OCI-LY1 (cell line): ENCODE data around the gene GOLGA6L10.
"Not testable (repeated sequence)": the region's sequence is repeated elsewhere in the genome, so short reads cannot be mapped to it uniquely, and the experiment has no call there.

Source experiments
- H2AFZ ChIP-seq: fragments of 200-600 bp; sonication (generic), shearing (Covaris generic); 2 replicates; pipeline ENCODE4 v1.6.0; 2014; ENCODE audit warnings: antibody characterized with exemption, mild to moderate bottlenecking, low read length
- H3F3A ChIP-seq: fragments of 200-600 bp; sonication (generic), shearing (Covaris generic); 2 replicates; pipeline ENCODE4 v1.6.0; 2014; ENCODE audit warnings: mild to moderate bottlenecking, antibody characterized with exemption, low read length, moderate library complexity; ENCODE audit not compliant: insufficient read depth
- H3K27ac ChIP-seq: fragments of 200-600 bp; sonication (generic); 2 replicates; pipeline ENCODE4 v1.5.1; 2014; ENCODE audit warnings: low read length, mixed run types, mild to moderate bottlenecking, low read depth; ENCODE audit not compliant: poor library complexity, severe bottlenecking
- H3K27me3 ChIP-seq: fragments of 200-600 bp; sonication (generic); 2 replicates; pipeline ENCODE4 v1.6.0; 2014; ENCODE audit warnings: antibody characterized with exemption, mild to moderate bottlenecking, low read length, moderate library complexity; ENCODE audit not compliant: insufficient read depth
- H3K36me3 ChIP-seq: fragments of 200-600 bp; sonication (generic); 2 replicates; pipeline ENCODE4 v1.6.1; 2014; ENCODE audit warnings: mild to moderate bottlenecking, antibody characterized with exemption, low read length, moderate library complexity, mixed read lengths; ENCODE audit not compliant: insufficient read depth
- H3K4me1 ChIP-seq: fragments of 200-600 bp; sonication (generic); 2 replicates; pipeline ENCODE4 v1.5.1; 2014; ENCODE audit warnings: mild to moderate bottlenecking, low read length, moderate library complexity; ENCODE audit not compliant: insufficient read depth, severe bottlenecking
- H3K4me2 ChIP-seq: fragments of 200-600 bp; sonication (generic), shearing (Covaris generic); 2 replicates; pipeline ENCODE4 v1.6.1; 2014; ENCODE audit warnings: low read length
- H3K4me3 ChIP-seq: fragments of 200-600 bp; sonication (generic); 2 replicates; pipeline ENCODE4 v1.5.1; 2014; ENCODE audit warnings: low read length, low read depth, mild to moderate bottlenecking, mixed read lengths; ENCODE audit not compliant: poor library complexity, severe bottlenecking
- H3K79me2 ChIP-seq: fragments of 200-600 bp; shearing (Covaris generic); 2 replicates; pipeline ENCODE4 v1.6.1; 2016; ENCODE audit warnings: mixed run types, low read length, mixed read lengths; ENCODE audit not compliant: insufficient read depth
- H3K9ac ChIP-seq: fragments of 200-600 bp; sonication (generic), shearing (Covaris generic); 2 replicates; pipeline ENCODE4 v1.6.1; 2014; ENCODE audit warnings: mild to moderate bottlenecking, low read length, mixed read lengths
- H3K9me2 ChIP-seq: fragments of 200-600 bp; sonication (generic), shearing (Covaris generic); 2 replicates; pipeline ENCODE4 v1.6.1; 2014; ENCODE audit warnings: low read depth, mild to moderate bottlenecking, low read length, mixed read lengths
- H3K9me3 ChIP-seq: fragments of 200-600 bp; shearing (Covaris generic); 2 replicates; pipeline ENCODE4 v1.6.1; 2014; ENCODE audit warnings: low read length, mixed read lengths
- H4K20me1 ChIP-seq: fragments of 200-600 bp; sonication (generic), shearing (Covaris generic); 2 replicates; pipeline ENCODE4 v1.6.0; 2016; ENCODE audit warnings: mild to moderate bottlenecking, low read length; ENCODE audit not compliant: insufficient read depth
- EZH2 ChIP-seq: fragments of 200-600 bp; sonication (generic), shearing (Covaris generic); IDR thresholded peaks from 2 replicates; pipeline ENCODE4 v1.8.0; 2017; ENCODE audit warnings: borderline replicate concordance, mixed run types, mild to moderate bottlenecking, antibody characterized with exemption, low read length, moderate library complexity, mixed read lengths
- TF ChIP-seq, protein P1 (sequence below): fragments of 200-600 bp; sonication (generic), shearing (Covaris generic); IDR thresholded peaks from 2 replicates; pipeline ENCODE4 v1.5.1; 2017; ENCODE audit warnings: mild to moderate bottlenecking, antibody characterized with exemption, low read length, moderate library complexity, mixed read lengths

Gene GOLGA6L10

DNA sequence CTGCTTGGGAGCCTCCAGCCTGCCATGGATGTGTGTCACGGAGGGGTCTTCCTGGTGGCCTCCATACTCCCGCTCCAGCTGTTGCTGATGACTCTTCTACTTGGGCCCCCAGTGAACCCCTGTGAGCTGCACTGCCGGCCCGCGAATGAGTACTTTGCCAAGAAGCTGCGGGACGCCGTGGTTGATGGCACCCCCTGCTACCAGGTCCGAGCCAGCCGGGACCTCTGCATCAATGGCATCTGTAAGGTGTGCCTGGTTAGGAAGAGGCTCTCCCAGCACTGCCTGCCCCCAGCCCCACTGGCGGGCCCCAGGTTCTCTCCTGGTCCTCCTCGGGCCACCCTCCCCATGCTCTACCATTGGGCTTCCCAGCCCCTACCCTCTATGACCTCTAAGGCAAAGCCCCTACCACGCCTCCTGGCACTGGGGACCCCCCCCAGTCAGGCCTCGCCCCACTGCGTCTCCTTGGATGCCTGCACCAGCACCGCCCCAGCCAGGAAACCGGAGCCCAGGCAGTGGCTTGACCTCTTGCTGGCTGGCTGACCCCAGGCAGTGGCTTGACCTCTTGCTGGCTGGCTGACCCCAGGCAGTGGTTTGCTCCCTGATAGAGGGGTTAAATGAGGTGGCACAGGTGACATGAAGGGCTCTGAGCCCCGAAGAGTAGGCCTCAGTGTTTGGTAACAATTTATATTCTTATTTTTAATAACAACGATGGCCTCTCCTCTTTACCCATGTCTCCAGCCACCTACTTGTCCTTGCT lies 29.6 kb downstream of the GOLGA6L10 start:
- H3K27ac ChIP-seq, H3F3A ChIP-seq, H3K36me3 ChIP-seq, H3K27me3 ChIP-seq, H3K9me2 ChIP-seq, H3K4me2 ChIP-seq, H4K20me1 ChIP-seq, H3K4me3 ChIP-seq, H3K79me2 ChIP-seq, H2AFZ ChIP-seq, H3K4me1 ChIP-seq, H3K9me3 ChIP-seq, H3K9ac ChIP-seq: not testable (repeated sequence)

DNA sequence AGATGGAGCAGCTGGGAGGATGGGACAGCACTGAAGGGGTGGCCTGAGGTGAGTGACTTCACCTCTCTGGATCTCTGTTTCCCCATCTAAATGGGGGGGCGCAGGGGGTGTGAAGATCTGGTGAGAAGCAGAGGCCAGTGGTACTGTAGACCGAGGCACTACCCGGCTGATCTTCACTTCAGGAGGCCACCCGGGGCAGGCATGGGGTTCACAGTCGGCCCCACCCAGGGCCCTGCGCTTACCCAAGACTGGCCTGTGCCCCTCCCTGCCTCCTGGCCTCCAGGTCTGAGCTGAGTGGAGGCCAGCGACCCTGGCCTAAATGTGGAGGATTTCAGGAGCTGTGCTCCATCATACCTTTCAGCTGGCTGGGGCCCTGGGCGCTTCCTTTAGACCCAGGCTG lies 31.0 kb downstream of the GOLGA6L10 start:
- not testable (repeated sequence) for H2AFZ ChIP-seq, H3F3A ChIP-seq, H3K9ac ChIP-seq, H3K4me3 ChIP-seq, H3K36me3 ChIP-seq, H3K79me2 ChIP-seq, H3K9me2 ChIP-seq, H3K27ac ChIP-seq, H3K9me3 ChIP-seq, H4K20me1 ChIP-seq, H3K4me2 ChIP-seq, H3K27me3 ChIP-seq, H3K4me1 ChIP-seq

DNA sequence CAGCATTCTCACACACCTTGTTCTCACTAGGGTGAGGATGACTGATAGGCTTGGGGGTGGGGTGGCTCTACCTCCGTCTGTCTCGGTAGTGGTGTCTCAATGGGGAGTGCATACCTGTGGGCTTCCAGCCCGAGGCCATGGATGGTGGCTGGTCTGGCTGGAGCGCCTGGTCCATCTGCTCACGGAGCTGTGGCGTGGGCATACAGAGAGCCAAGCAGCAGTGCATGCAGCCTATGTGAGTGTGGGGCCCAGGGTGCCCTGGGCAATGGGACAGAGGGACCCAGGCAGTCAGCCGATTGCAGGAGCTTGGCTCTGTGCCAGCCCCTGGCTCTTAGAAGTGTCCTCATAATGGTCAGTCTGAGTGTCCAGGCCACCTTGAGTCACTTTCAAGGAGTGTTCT lies 31.8 kb downstream of the GOLGA6L10 start:
- not testable (repeated sequence) for H4K20me1 ChIP-seq

DNA sequence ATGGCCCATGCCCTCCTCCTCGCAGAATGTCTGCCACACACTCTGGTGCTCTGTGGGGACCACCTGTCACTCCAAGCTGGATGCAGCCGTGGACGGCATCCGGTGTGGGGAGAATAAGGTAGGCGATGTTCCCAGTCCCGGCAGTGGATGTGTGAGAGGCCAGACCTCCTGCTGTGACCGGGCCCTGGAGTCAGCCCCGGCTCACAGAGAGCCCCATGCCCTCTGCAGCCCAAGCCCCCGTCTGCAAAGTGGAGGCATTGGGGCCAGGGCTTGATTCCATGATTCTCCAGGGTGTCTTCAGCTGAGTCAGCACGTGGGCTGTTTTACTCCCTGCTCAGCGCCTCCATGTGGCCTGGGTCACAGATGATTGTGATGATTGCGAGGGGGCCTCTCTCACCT lies 32.2 kb downstream of the GOLGA6L10 start:
- H3K9ac ChIP-seq: no peak overlapping the region
- H3K4me3 ChIP-seq: no peak overlapping the region
- no peaks in the 10 kb centered on the region for H3K9me3 ChIP-seq
- no peaks in the 10 kb centered on the region for H3K4me1 ChIP-seq
- no peaks in the 10 kb centered on the region for H3F3A ChIP-seq
- H3K9me2 ChIP-seq: no peaks in the 10 kb centered on the region
- no peaks in the 10 kb centered on the region for H4K20me1 ChIP-seq
- no peak overlapping the region for H3K27ac ChIP-seq
- H3K4me2 ChIP-seq: no peak overlapping the region
- H3K36me3 ChIP-seq: no peaks in the 10 kb centered on the region
- no peaks in the 10 kb centered on the region for H3K79me2 ChIP-seq
- H2AFZ ChIP-seq: no peak overlapping the region
- TF ChIP-seq, protein P1, sequence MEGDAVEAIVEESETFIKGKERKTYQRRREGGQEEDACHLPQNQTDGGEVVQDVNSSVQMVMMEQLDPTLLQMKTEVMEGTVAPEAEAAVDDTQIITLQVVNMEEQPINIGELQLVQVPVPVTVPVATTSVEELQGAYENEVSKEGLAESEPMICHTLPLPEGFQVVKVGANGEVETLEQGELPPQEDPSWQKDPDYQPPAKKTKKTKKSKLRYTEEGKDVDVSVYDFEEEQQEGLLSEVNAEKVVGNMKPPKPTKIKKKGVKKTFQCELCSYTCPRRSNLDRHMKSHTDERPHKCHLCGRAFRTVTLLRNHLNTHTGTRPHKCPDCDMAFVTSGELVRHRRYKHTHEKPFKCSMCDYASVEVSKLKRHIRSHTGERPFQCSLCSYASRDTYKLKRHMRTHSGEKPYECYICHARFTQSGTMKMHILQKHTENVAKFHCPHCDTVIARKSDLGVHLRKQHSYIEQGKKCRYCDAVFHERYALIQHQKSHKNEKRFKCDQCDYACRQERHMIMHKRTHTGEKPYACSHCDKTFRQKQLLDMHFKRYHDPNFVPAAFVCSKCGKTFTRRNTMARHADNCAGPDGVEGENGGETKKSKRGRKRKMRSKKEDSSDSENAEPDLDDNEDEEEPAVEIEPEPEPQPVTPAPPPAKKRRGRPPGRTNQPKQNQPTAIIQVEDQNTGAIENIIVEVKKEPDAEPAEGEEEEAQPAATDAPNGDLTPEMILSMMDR: no peak
- no peak for TF ChIP-seq EZH2
- no peaks in the 10 kb centered on the region for H3K27me3 ChIP-seq

More for the DNA sequence above, 31.8 kb downstream of the GOLGA6L10 start:
- H3K9ac ChIP-seq, H3K4me3 ChIP-seq, H3K4me2 ChIP-seq, H3K9me3 ChIP-seq, H2AFZ ChIP-seq, H3F3A ChIP-seq, H3K9me2 ChIP-seq, H3K27ac ChIP-seq, H3K79me2 ChIP-seq, H3K36me3 ChIP-seq, H3K4me1 ChIP-seq, H3K27me3 ChIP-seq: not testable (repeated sequence)

DNA sequence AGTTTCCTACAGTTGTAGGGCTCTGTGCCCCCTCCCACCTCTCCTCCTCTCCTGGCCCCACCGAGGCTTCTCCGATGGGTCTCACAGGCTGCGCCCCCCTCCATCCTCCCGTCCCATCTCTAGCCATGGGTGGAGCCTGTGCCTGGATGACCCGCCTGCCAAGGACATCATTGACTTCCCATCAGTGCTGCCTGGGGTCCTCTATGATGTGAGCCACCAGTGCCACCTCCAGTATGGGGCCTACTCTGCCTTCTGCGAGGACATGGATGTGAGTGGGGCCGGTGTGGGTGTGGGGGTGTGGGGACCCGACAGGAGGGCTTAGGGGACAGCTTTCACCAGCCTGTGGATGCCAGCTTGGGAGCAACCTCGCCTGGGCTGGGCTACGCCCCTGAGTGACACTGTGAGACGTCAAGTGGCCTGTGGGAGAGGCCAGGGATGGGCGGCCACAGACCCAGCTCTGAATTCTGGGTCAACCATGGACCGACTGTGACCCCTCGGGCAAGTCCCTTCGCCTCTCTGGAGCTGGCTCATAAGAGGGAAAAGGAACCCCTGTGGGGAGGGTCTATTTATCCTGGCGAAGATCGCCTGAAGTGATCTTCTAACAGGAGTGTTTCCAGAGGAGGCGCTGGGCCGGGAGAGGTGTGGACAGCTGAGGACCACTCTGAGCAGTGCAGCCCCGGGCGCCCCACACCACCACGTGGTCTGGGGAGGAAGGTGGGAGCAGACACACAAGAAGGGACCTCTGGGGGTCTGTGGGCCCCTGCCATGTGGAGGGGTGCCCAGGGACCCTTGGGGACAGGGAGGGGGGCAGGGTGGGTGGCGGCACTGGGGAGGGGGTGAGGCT lies 32.8 kb downstream of the GOLGA6L10 start:
- H3K9me3 ChIP-seq, H2AFZ ChIP-seq, H3K4me1 ChIP-seq, H3K9ac ChIP-seq, H3K4me2 ChIP-seq, H3K27me3 ChIP-seq, H4K20me1 ChIP-seq, H3K9me2 ChIP-seq, H3K27ac ChIP-seq, H3F3A ChIP-seq, H3K4me3 ChIP-seq, H3K36me3 ChIP-seq, H3K79me2 ChIP-seq: not testable (repeated sequence)
